Breast epithelium (tissue), 3 donors: ENCODE results near the gene BDP1.
"Not testable (repeated sequence)": the region's sequence is repeated elsewhere in the genome, so short reads cannot be mapped to it uniquely, and the experiment has no call there.

Experiments
- CTCF ChIP-seq, 3 donors: fragments of 450-650 bp; IDR thresholded peaks; one replicate each; pipeline ENCODE4 v1.5.1; 2016 to 2017; ENCODE audit warnings: antibody characterized with exemption in 3 of 3, mild to moderate bottlenecking in 3 of 3, moderate library complexity in 3 of 3
- POLR2A ChIP-seq: fragments of 450-650 bp; IDR thresholded peaks from one replicate; pipeline ENCODE4 v1.6.1; 2016; ENCODE audit warnings: antibody characterized with exemption, mild to moderate bottlenecking, moderate library complexity
- POLR2AphosphoS5 ChIP-seq, 3 donors: sonication (generic); formaldehyde crosslinking; IDR thresholded peaks; one replicate each; pipeline ENCODE4 v1.6.1; 2017; ENCODE audit warnings: antibody characterized with exemption in 3 of 3

- not testable (repeated sequence) for TF ChIP-seq CTCF (IDR thresholded peaks at IDR 0.05); POLR2A; POLR2AphosphoS5 (IDR thresholded peaks at IDR 0.05)
Measured at GRCh38 chr5:71434825-71435224, 20.6 kb upstream of the BDP1 start.
